Measurements from ENCODE around the gene MED19. TPM values are rescaled to one million over a fixed set of nuclear protein-coding genes. Genes with fewer than 3 reads are reported as not detected.

MED19 gene, protein sequence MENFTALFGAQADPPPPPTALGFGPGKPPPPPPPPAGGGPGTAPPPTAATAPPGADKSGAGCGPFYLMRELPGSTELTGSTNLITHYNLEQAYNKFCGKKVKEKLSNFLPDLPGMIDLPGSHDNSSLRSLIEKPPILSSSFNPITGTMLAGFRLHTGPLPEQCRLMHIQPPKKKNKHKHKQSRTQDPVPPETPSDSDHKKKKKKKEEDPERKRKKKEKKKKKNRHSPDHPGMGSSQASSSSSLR
- total RNA-seq: 10 to 100 TPM; 49.9 to 52.3 TPM
- 48.3 TPM for polyA plus RNA-seq (ENCODE audit: insufficient read depth, low read depth, low replicate concordance)
- long read RNA-seq, donor 1, transcript MED19-202 (5 exons, 1,203 nt): major isoform, 8 of 9 reads
- long read RNA-seq, donor 1, partial matches to known transcripts: 0 of 9 reads
- long read RNA-seq, donor 1, other reads (novel, unspliced or antisense): 0 of 9 reads
- long read RNA-seq, donor 2, transcript MED19-203 (3 exons, 1,088 nt): major isoform, 8 of 21 reads
- long read RNA-seq, donor 2, partial matches to known transcripts: 8 of 21 reads
- long read RNA-seq, donor 2, other reads (novel, unspliced or antisense): 0 of 21 reads

DNA sequence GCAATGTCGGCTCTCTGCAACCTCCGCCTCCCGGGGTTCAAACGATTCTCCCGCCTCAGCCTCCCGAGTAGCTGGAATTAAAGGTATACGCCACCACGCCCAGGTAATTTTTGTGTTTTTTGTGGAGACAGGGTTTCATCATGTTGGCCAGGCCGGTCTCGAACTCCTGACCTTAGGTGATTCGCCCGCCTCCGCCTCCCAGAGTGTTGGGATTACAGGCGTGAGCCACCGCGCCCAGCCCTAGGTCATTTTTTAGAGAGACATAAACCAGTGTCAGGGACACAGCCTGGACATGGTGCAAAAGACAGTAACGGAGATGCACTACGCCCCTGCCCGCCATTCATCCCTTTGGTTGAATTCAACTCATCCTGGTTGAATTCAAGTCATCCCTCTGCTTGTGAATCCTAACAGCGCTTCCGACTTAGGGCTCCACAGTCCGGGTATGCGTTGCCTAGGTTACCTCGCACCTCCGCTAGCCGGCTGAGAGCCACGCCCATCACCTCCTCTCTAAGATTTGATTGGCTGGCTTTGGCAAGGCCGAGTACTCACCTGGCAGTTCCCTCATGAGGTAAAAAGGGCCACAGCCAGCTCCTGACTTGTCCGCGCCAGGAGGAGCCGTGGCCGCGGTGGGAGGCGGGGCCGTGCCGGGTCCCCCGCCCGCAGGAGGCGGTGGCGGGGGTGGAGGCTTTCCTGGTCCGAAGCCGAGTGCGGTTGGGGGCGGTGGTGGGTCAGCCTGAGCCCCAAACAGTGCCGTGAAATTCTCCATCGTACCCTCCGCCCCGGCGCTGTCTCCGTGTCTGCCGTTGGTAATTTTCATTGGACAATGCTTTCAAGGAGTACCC lies at the start of gene MED19:
TSS of gene MED19 (minus strand) at position 802 of the 842 bp plus-strand sequence. CDS start at position 766, 36 bp downstream.
- intact Hi-C loops (cut with DNase I; ENCODE audit: low total_unique reads): no loop called here
- 5 to 13% methylated on average over 17 to 51 of the region's 51 CpGs for WGBS, 2 donors

DNA sequence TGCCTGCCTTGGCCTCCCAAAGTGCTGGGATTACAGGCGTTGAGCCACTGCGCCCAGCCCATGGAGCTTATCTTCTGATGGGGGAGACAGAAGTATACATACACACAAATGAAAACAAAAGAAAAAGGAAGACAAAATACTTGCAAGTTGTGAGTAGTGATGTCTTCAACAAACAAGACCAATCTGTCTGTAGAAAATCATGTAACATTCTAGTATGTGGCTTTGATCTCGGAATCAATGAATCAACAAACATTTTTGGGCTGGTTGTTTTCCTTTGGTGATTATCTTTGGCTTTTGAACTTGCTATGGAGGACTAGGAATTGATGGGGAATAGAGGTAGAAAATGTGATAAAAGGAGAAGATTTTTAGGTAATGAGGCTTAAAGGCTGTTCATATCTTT lies 46.2 kb upstream of the MED19 start:
- no peak overlapping the region for H3K4me3 ChIP-seq
- WGBS, 2 donors: 88% methylated on average over 3 of the region's 3 CpGs
- no peaks in the 10 kb centered on the region for H3K4me1 ChIP-seq
- H3K27me3 ChIP-seq: no peaks in the 10 kb centered on the region
- no peak overlapping the region for H3K27ac ChIP-seq
- H3K9me3 ChIP-seq: no peaks in the 10 kb centered on the region
- intact Hi-C loops (cut with DNase I; ENCODE audit: low total_unique reads): no loop called here
- H3K36me3 ChIP-seq (ENCODE audit: low read depth, missing control alignments): no peaks in the 10 kb centered on the region
- no peak for DNase-seq
- TF ChIP-seq, protein P1, sequence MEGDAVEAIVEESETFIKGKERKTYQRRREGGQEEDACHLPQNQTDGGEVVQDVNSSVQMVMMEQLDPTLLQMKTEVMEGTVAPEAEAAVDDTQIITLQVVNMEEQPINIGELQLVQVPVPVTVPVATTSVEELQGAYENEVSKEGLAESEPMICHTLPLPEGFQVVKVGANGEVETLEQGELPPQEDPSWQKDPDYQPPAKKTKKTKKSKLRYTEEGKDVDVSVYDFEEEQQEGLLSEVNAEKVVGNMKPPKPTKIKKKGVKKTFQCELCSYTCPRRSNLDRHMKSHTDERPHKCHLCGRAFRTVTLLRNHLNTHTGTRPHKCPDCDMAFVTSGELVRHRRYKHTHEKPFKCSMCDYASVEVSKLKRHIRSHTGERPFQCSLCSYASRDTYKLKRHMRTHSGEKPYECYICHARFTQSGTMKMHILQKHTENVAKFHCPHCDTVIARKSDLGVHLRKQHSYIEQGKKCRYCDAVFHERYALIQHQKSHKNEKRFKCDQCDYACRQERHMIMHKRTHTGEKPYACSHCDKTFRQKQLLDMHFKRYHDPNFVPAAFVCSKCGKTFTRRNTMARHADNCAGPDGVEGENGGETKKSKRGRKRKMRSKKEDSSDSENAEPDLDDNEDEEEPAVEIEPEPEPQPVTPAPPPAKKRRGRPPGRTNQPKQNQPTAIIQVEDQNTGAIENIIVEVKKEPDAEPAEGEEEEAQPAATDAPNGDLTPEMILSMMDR (IDR thresholded peaks at IDR 0.05): no peak
- TF ChIP-seq POLR2A (IDR thresholded peaks at IDR 0.05): no peak

More for the DNA sequence above, at the start of gene MED19:
- peak; percentile 90 for DNase-seq
- Histone ChIP-seq H3K27me3 (no peaks in the 10 kb centered on the region), H3K4me3 (peak within 1 kb of the TSS; percentile 67 to 94), H3K4me1 (peaks cover 20% of the 10 kb centered on the region), H3K9me3 (no peaks in the 10 kb centered on the region), H3K27ac (peak within 1 kb of the TSS; percentile 87 to 90), H3K36me3 (ENCODE audit: low read depth, missing control alignments) (no peaks in the 10 kb centered on the region)
- TF ChIP-seq, protein P1 (IDR thresholded peaks at IDR 0.05): no peak
- no peak for TF ChIP-seq POLR2A (IDR thresholded peaks at IDR 0.05)

GRCh38 chr11:57752954-57753353 lies 40.9 kb upstream of the MED19 start:
- no peaks in the 10 kb centered on the region for H3K27me3 ChIP-seq
- DNase-seq: peak; percentile 80
- no peaks in the 10 kb centered on the region for H3K9me3 ChIP-seq
- peak overlapping the region; percentile 11 to 39 for H3K27ac ChIP-seq
- TF ChIP-seq, protein P1 (IDR thresholded peaks at IDR 0.05): no peak
- TF ChIP-seq POLR2A (IDR thresholded peaks at IDR 0.05): no peak
- no peaks in the 10 kb centered on the region for H3K36me3 ChIP-seq (ENCODE audit: low read depth, missing control alignments)
- intact Hi-C loops (cut with DNase I; ENCODE audit: low total_unique reads): no loop called here
- peaks cover 4% of the 10 kb centered on the region for H3K4me1 ChIP-seq
- 78 to 88% methylated on average over 23 to 30 of the region's 30 CpGs for WGBS, 2 donors
- H3K4me3 ChIP-seq: peak overlapping the region; percentile 41 to 54

DNA sequence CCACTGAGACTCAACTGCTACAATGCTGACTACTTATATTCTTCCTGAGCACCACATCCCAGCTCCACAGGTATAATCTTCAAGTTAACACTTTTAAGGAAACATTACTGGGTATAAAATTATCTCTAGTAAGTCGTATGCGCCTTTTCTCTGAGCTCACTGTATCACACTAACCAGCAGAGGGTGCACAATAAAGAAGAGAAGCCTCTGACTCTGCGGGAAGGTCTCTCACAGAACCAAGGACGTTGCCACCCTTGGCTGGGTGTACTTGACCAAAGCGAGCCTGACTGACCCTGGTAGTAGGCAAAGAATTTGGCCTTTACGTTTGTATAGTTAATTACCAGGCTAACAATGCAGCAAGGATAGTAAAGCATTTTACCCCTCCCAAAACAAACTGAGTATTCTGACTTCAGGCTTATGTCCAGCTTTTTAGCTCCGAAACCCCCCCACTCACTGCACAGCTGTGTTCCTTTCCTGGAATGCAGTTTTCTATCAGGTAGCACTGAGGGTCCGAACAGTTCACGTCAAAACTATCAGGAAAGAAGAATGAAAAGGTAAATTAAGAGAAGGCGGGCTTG lies 39.8 kb upstream of the MED19 start, which contains the start of gene BTBD18:
TSS of gene BTBD18 (minus strand) at position 144 of the 578 bp plus-strand sequence. CDS start 631 bp downstream, outside the sequence.
- Histone ChIP-seq H3K36me3 (ENCODE audit: low read depth, missing control alignments) (no peaks in the 10 kb centered on the region), H3K27me3 (no peaks in the 10 kb centered on the region), H3K4me1 (peaks cover 4% of the 10 kb centered on the region), H3K27ac (no peak within 1 kb of the TSS), H3K9me3 (no peaks in the 10 kb centered on the region), H3K4me3 (peak within 1 kb of the TSS; percentile 41 to 54)
- 24 to 45% methylated on average over 10 of the region's 10 CpGs for WGBS, 2 donors
- TF ChIP-seq POLR2A (IDR thresholded peaks at IDR 0.05): no peak
- TF ChIP-seq, protein P1 (IDR thresholded peaks at IDR 0.05): peak in 2 of 3 experiments; percentile 29 to 33
- DNase-seq: peak; percentile 65
- intact Hi-C loops (cut with DNase I; ENCODE audit: low total_unique reads): no loop called here

Measured in testis (tissue), 5 donors.